Astrocyte (in vitro differentiated cells and primary cell): ENCODE results near the gene MPP1. TPM values are rescaled to one million over a fixed set of nuclear protein-coding genes. Genes with fewer than 3 reads are reported as not detected.
"Not testable (repeated sequence)": the region's sequence is repeated elsewhere in the genome, so short reads cannot be mapped to it uniquely, and the experiment has no call there.

ENCODE experiments used
- DNase-seq: peaks from one replicate; pipeline ENCODE4 v3.0.0-alpha.2; 2010; ENCODE audit warnings: low read depth
- FAIRE-seq: peaks from 2 replicates; lab custom pipeline; 2011; peaks lifted over from hg19 to GRCh38; lab: Jason Lieb, UNC
- H2AFZ ChIP-seq: 2 replicates; pipeline ENCODE4 v1.6.0; 2012; ENCODE audit warnings: low read depth, low read length, inconsistent platforms
- H3K27ac ChIP-seq: 2 replicates; pipeline ENCODE4 v1.5.1; 2011; ENCODE audit warnings: low read depth, low read length, inconsistent platforms
- H3K27me3 ChIP-seq: 2 replicates; pipeline ENCODE4 v1.6.0; 2011; ENCODE audit warnings: low read length, inconsistent platforms; ENCODE audit not compliant: insufficient read depth
- H3K36me3 ChIP-seq: 2 replicates; pipeline ENCODE4 v1.5.1; 2011; ENCODE audit warnings: low read length, inconsistent platforms; ENCODE audit not compliant: insufficient read depth
- H3K4me1 ChIP-seq: 2 replicates; pipeline ENCODE4 v1.5.1; 2011; ENCODE audit warnings: low read length, inconsistent platforms; ENCODE audit not compliant: insufficient read depth
- H3K4me2 ChIP-seq: 2 replicates; pipeline ENCODE4 v1.6.0; 2012; ENCODE audit warnings: low read length, inconsistent platforms
- H3K4me3 ChIP-seq: 2 replicates; pipeline ENCODE4 v1.5.1; 2011; ENCODE audit warnings: low read depth, mild to moderate bottlenecking, low read length, inconsistent platforms; ENCODE audit not compliant: insufficient read depth
- H3K79me2 ChIP-seq: 2 replicates; pipeline ENCODE4 v1.6.0; 2012; ENCODE audit warnings: mild to moderate bottlenecking, low read length, inconsistent platforms; ENCODE audit not compliant: insufficient read depth
- H3K9ac ChIP-seq: 2 replicates; pipeline ENCODE4 v1.6.0; 2012; ENCODE audit warnings: mild to moderate bottlenecking, low read length, inconsistent platforms
- H3K9me3 ChIP-seq: 2 replicates; pipeline ENCODE4 v1.5.1; 2012; ENCODE audit warnings: low read depth, mild to moderate bottlenecking, low read length, inconsistent platforms; ENCODE audit not compliant: insufficient read depth
- H4K20me1 ChIP-seq: 2 replicates; pipeline ENCODE4 v1.6.0; 2012; ENCODE audit warnings: low read length, inconsistent platforms; ENCODE audit not compliant: insufficient read depth
- H3K27ac Mint-ChIP-seq: one replicate; pipeline ENCODE4 v1.8.0; 2021; ENCODE audit warnings: mild to moderate bottlenecking, mixed read lengths; ENCODE audit not compliant: unreplicated experiment
- H3K27me3 Mint-ChIP-seq: one replicate; pipeline ENCODE4 v1.8.0; 2021; ENCODE audit warnings: low read depth, mixed read lengths; ENCODE audit not compliant: unreplicated experiment
- H3K36me3 Mint-ChIP-seq: one replicate; pipeline ENCODE4 v1.8.0; 2021; ENCODE audit warnings: low read depth, mixed read lengths; ENCODE audit not compliant: unreplicated experiment
- H3K4me1 Mint-ChIP-seq: one replicate; pipeline ENCODE4 v1.8.0; 2021; ENCODE audit warnings: low read depth, mixed read lengths; ENCODE audit not compliant: unreplicated experiment
- H3K4me3 Mint-ChIP-seq: one replicate; pipeline ENCODE4 v1.8.0; 2021; ENCODE audit warnings: mild to moderate bottlenecking, moderate library complexity, mixed read lengths; ENCODE audit not compliant: unreplicated experiment
- H3K9me3 Mint-ChIP-seq: one replicate; pipeline ENCODE4 v1.8.0; 2021; ENCODE audit warnings: mild to moderate bottlenecking, mixed read lengths; ENCODE audit not compliant: unreplicated experiment
- EZH2 ChIP-seq: IDR thresholded peaks from 2 replicates; pipeline ENCODE4 v1.6.1; 2012; ENCODE audit warnings: mild to moderate bottlenecking, low read length, inconsistent platforms; ENCODE audit not compliant: insufficient read depth
- total RNA-seq: library from RNA; stranded (reverse); gene quantifications from 2 replicates; pipeline ENCODE4 v1.2.1, GENCODE V29; 2021
- TF ChIP-seq, protein P1 (sequence below): IDR thresholded peaks from 2 replicates; pipeline ENCODE4 v1.5.1; 2011; ENCODE audit warnings: low read depth, mild to moderate bottlenecking, inconsistent platforms, low read length, moderate library complexity; ENCODE audit not compliant: insufficient read depth

MPP1 gene
- total RNA-seq, 1 donor from 2014 or later: 9.0 TPM

DNA sequence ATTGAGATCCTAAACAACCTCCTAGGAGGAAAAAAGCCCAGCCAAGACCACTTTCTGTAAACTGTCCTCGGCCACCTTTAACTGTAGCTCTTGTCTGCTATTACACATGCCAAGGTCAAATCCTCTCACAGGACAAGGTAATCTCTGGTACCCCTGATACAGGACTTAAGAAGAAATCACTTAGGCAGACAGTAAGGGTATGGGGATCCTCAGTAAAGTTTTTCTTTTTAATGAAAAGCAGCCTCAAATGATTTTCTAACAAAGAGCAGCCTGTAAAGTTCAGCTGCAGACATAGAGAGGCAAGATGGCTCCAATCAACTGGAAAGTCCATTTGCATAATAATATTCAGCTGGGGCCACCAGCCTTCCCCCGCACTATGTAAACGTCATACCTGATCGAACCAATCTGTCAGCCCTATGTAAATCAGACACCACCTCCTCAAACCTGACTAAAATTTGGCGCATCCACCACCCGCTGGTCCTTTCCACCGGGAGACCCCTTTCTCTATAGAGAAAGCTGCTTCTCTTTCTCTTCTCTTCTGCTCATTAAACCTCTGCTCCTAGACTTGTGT, 14.6 kb upstream of the MPP1 start:
- Histone ChIP-seq H3K36me3 (no peaks in the 10 kb centered on the region), H3K9ac (no peak overlapping the region), H3K79me2 (no peaks in the 10 kb centered on the region), H3K4me3 (no peak overlapping the region), H4K20me1 (no peaks in the 10 kb centered on the region), H3K4me1 (no peaks in the 10 kb centered on the region), H2AFZ (no peak overlapping the region), H3K27me3 (no peaks in the 10 kb centered on the region), H3K9me3 (no peaks in the 10 kb centered on the region), H3K4me2 (no peak overlapping the region), H3K27ac (no peak overlapping the region)
- FAIRE-seq: peak; percentile 20
- Mint-ChIP-seq H3K4me1 (no peaks in the 10 kb centered on the region), H3K36me3 (no peaks in the 10 kb centered on the region), H3K4me3 (no peak overlapping the region), H3K9me3 (no peaks in the 10 kb centered on the region), H3K27ac (no peak overlapping the region), H3K27me3 (no peaks in the 10 kb centered on the region)
- no peak for DNase-seq
- TF ChIP-seq EZH2: no peak
- TF ChIP-seq, protein P1, sequence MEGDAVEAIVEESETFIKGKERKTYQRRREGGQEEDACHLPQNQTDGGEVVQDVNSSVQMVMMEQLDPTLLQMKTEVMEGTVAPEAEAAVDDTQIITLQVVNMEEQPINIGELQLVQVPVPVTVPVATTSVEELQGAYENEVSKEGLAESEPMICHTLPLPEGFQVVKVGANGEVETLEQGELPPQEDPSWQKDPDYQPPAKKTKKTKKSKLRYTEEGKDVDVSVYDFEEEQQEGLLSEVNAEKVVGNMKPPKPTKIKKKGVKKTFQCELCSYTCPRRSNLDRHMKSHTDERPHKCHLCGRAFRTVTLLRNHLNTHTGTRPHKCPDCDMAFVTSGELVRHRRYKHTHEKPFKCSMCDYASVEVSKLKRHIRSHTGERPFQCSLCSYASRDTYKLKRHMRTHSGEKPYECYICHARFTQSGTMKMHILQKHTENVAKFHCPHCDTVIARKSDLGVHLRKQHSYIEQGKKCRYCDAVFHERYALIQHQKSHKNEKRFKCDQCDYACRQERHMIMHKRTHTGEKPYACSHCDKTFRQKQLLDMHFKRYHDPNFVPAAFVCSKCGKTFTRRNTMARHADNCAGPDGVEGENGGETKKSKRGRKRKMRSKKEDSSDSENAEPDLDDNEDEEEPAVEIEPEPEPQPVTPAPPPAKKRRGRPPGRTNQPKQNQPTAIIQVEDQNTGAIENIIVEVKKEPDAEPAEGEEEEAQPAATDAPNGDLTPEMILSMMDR: no peak

DNA sequence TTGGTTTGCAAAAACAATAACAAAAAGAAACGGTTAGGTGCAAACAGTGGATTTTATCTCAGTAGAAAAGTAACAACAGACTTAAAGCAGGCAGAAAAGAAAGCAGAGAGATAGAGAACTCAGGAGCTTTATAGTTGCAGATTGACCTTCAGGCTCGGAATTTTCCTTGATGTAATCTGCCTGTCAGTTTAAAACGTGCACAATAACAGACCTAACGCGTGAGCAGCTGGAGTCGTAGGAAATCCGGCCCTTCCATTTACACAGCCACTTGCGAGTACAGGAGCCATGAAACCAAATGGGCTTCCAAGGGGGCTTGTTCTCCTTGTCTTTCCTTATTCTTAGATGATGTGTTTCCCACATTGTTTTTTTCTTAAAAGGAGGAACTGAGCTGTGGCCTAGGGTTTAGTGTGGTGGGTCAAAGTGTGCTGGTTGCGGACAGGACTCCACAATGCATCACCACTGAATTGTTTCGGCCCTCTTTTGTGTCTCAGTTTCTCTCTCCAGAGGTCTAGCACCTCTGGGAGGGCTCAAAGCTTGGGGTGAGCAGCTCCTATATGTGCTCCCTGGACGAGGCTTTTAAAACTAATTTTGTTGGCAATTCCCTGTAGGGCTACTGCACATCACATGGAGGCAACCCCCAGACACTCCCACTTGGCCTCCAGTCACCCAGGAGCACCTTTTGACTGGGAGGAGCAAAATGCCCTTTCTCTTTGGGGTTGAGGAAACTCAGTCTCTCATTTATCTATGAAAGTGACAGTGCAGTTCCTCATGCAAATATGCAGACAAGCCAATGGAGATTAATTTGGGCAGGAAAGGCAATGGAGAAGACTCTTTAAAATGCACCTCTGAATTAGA, 13.9 kb upstream of the MPP1 start:
- Histone ChIP-seq H3K36me3 (no peaks in the 10 kb centered on the region), H4K20me1 (no peaks in the 10 kb centered on the region), H3K9ac (no peak overlapping the region), H3K9me3 (no peaks in the 10 kb centered on the region), H3K27me3 (no peaks in the 10 kb centered on the region), H3K4me2 (no peak overlapping the region), H3K27ac (no peak overlapping the region), H3K4me1 (no peaks in the 10 kb centered on the region), H2AFZ (no peak overlapping the region), H3K79me2 (no peaks in the 10 kb centered on the region), H3K4me3 (no peak overlapping the region)
- H3K36me3 Mint-ChIP-seq: no peaks in the 10 kb centered on the region
- TF ChIP-seq, protein P1: no peak
- TF ChIP-seq EZH2: no peak
- no peak overlapping the region for H3K27ac Mint-ChIP-seq
- H3K27me3 Mint-ChIP-seq: no peaks in the 10 kb centered on the region
- H3K9me3 Mint-ChIP-seq: no peaks in the 10 kb centered on the region
- no peak overlapping the region for H3K4me3 Mint-ChIP-seq
- H3K4me1 Mint-ChIP-seq: no peaks in the 10 kb centered on the region
- FAIRE-seq: no peak
- DNase-seq: no peak

DNA sequence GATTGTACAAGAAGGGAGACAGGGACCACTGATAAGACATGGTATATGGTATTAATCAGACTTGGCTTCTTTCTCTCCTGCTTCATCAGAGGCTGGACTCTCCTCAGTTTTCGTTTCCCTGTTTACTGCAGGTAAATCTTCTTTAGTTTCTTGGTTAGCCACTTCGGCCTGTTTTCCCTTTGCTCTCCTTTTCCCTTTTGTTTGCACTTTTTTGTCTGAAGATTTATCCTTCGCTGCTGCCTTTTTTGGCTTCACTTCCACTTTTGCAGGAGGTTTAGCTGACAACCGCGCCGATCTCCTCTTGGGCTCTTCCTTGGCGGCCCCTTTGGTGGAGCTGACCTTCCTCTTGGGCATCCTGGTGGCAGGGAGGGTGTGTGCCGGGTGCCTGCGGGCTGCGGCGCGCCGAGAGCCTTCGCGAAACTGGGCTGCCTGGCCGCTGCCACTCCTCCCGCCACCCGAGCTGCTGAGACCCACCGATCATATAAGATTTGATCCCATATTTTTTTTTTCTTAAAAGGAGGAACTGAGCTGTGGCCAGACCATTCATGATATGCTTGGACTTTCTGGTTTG, 11.8 kb upstream of the MPP1 start:
- FAIRE-seq, H3K79me2 ChIP-seq, H3K36me3 ChIP-seq, H3K9ac ChIP-seq, H3K4me3 Mint-ChIP-seq, H3K27ac Mint-ChIP-seq, H3K4me1 Mint-ChIP-seq, H3K27ac ChIP-seq, DNase-seq, H3K9me3 ChIP-seq, H4K20me1 ChIP-seq, H2AFZ ChIP-seq, H3K9me3 Mint-ChIP-seq, H3K27me3 Mint-ChIP-seq, H3K4me3 ChIP-seq, H3K4me1 ChIP-seq, H3K36me3 Mint-ChIP-seq, H3K4me2 ChIP-seq, H3K27me3 ChIP-seq: not testable (repeated sequence)

DNA sequence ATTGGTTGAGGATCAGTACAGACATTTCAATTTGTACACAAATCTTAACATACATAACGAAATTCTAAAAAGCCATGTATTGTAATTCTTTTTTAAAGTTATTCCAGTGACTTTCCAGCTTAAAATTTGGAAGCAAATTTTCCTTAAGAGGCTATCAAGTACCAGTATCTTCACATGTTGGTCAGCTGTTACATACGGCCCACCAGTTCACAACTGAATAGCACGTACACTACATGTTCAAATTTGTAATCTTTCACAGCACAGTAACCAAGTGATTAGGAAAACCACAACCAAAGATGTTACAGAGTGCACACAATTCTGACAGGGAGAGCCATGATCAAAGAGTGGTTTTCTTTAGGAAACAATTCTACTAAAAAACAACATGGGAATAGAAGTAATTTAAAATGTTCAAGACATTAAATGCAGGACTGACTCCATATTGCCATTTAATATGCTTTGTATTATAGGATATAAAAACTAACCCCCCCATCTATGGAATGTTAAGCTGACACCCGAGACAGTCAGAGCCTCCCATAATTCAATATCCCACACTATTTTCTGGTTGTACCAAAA, 11.1 kb upstream of the MPP1 start:
- not testable (repeated sequence) for H3K4me3 ChIP-seq, H3K4me1 ChIP-seq, H3K27ac ChIP-seq, H4K20me1 ChIP-seq, H3K27me3 Mint-ChIP-seq, H3K36me3 ChIP-seq, H3K4me3 Mint-ChIP-seq, H3K9me3 Mint-ChIP-seq, H3K36me3 Mint-ChIP-seq, H3K27ac Mint-ChIP-seq, H3K9ac ChIP-seq, DNase-seq, H3K9me3 ChIP-seq, H3K27me3 ChIP-seq, H3K4me2 ChIP-seq, H3K4me1 Mint-ChIP-seq, H3K79me2 ChIP-seq, FAIRE-seq, H2AFZ ChIP-seq
